Epidermal melanocyte (primary cell): Measurements from ENCODE around the gene MYEF2.

Source experiments
- DNase-seq: peaks from one replicate; pipeline ENCODE4 v3.0.0; 2011; ENCODE audit warnings: low spot score; ENCODE audit not compliant: insufficient read length

Gene MYEF2

GRCh38 chr15:48089702-48090101 is 88.4 kb downstream of the MYEF2 start:
- DNase-seq: no peak

- DNase-seq: no peak
Observed at GRCh38 chr15:48087844-48088243, 90.3 kb downstream of the MYEF2 start.

- no peak for DNase-seq
Observed at GRCh38 chr15:48086576-48086975, 91.5 kb downstream of the MYEF2 start.

DNA sequence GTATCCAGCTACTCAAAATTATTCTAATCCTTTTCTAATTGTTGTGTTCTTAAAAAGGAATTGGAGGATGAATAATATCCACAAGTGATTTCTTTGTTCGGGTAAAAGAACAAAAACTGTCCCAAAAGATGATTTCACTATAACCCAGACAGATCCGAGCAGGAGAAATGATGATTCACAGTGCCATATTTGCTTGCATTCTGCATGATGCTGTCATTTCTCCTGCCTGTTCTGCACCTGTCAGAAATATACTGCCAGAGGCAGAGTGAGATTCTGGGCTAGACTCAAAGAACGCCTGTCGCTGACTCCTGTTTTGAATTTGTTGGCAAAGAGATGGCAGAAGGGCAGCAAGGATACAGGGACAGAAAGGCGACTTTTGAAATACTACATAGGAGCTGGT is 92.0 kb downstream of the MYEF2 start:
- no peak for DNase-seq

- no peak for DNase-seq
Observed at GRCh38 chr15:48085591-48085930, 92.5 kb downstream of the MYEF2 start.

DNA sequence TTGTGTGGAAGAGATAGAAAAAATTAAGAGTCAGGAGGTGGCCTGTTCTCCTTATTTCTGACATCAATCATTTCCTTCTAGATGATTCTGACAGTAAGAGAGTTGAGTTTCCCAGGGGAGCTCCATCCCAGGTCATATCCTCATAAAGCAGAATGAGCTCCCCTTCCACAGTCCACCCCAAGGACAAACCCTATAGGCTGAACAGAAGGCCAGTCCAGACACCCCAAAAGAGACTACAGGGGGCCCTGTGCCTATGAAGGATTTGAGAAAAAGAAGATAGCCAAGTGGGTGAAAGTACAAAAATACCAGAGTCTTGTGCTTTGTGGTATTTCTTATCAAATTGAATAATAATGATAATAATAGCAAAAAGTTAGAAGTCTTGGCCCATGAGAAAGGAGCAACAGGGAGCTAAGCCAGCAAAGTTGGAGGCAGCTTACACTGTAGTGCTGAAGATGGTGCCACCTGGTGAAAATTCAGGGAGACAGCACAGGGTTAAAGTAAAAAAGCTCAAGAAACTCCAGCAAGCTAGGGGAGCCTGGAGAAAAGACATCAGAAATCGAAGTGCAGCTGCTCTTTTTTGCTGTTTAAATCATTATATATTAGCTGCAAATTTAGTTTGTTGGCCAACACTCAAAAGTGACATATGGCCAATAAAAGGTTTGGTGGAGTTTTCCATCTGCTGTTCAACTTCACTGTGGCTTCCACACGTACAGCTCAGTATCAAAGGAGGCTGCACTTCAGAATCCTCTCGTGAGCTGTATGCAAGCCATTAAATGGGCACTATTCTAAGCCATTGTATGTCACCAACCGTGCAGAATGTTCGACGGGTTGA is 93.1 kb downstream of the MYEF2 start:
- DNase-seq: no peak
